GM12873 (cell line): ENCODE results near the gene USP17L11.
"Not testable (repeated sequence)": the region's sequence is repeated elsewhere in the genome, so short reads cannot be mapped to it uniquely, and the experiment has no call there.

Source experiments
- CTCF ChIP-seq: IDR thresholded peaks from 2 replicates; pipeline ENCODE4 v1.5.1; 2012; ENCODE audit warnings: low read depth, mild to moderate bottlenecking, moderate library complexity, low read length, control low read depth; ENCODE audit not compliant: insufficient read depth; ENCODE audit errors: missing control alignments

The USP17L11 gene

GRCh38 chr4:9215105-9215504, at the start of gene USP17L11:
USP17L11 (plus strand) TSS chr4:9215405; CDS start chr4:9215405, 0 bp downstream.
- TF ChIP-seq CTCF: not testable (repeated sequence)

- TF ChIP-seq CTCF: not testable (repeated sequence)
Observed at GRCh38 chr4:9169791-9170459, 45.3 kb upstream of the USP17L11 start, which contains the start of gene FAM90A26. FAM90A26 (plus strand) TSS chr4:9170409; CDS start chr4:9173173, 2,764 bp downstream.

- TF ChIP-seq CTCF: not testable (repeated sequence)
Observed at GRCh38 chr4:9210357-9210756, 4.8 kb upstream of the USP17L11 start, which contains the start of gene USP17L10. USP17L10 (plus strand) TSS chr4:9210657; CDS start chr4:9210657, 0 bp downstream.

- not testable (repeated sequence) for TF ChIP-seq CTCF
Observed at GRCh38 chr4:9219852-9220251, 4.6 kb downstream of the USP17L11 start, which contains the start of gene USP17L12. USP17L12 (plus strand) TSS chr4:9220152; CDS start chr4:9220152, 0 bp downstream.

GRCh38 chr4:9224596-9224995, 9.4 kb downstream of the USP17L11 start, which contains the start of gene USP17L13:
USP17L13 (plus strand) TSS chr4:9224896; CDS start chr4:9224896, 0 bp downstream.
- not testable (repeated sequence) for TF ChIP-seq CTCF

- TF ChIP-seq CTCF: not testable (repeated sequence)
Observed at GRCh38 chr4:9234085-9234484, 18.9 kb downstream of the USP17L11 start, which contains the start of gene USP17L15. USP17L15 (plus strand) TSS chr4:9234385; CDS start chr4:9234385, 0 bp downstream.

GRCh38 chr4:9243579-9243978, 28.4 kb downstream of the USP17L11 start, which contains the start of gene USP17L17:
USP17L17 (plus strand) TSS chr4:9243879; CDS start chr4:9243879, 0 bp downstream.
- not testable (repeated sequence) for TF ChIP-seq CTCF
